HCT116 (cell line): ENCODE results near the gene TSC22D1.

Source experiments
- EGR1 ChIP-seq: IDR thresholded peaks from 2 replicates; pipeline ENCODE4 v1.6.1; 2012; ENCODE audit warnings: low read depth
- FOSL1 ChIP-seq: IDR thresholded peaks from 2 replicates; pipeline ENCODE4 v1.6.1; 2012; ENCODE audit warnings: low read depth
- MAX ChIP-seq: IDR thresholded peaks from 2 replicates; pipeline ENCODE4 v1.6.1; 2012
- POLR2A ChIP-seq: IDR thresholded peaks from 2 replicates; pipeline ENCODE4 v1.7.0; 2011; ENCODE audit warnings: borderline replicate concordance; ENCODE audit not compliant: insufficient read depth, insufficient read length; ENCODE audit errors: extremely low read depth
- POLR2AphosphoS5 ChIP-seq: IDR thresholded peaks from 2 replicates; pipeline ENCODE4 v1.6.1; 2011; ENCODE audit warnings: mild to moderate bottlenecking, low read depth, low read length, moderate library complexity
- TF ChIP-seq, protein P1 (sequence below), 3 experiments: fragments of 200-600 bp in 1 of 3; sonication (generic) in 1 of 3; IDR thresholded peaks in 2 of 3; conservative IDR thresholded peaks in 1 of 3; 2 replicates each; pipeline ENCODE4 v1.5.1; 2012 to 2017; ENCODE audit warnings: low read depth in 2 of 3, low read length in 2 of 3, antibody characterized with exemption in 1 of 3, borderline replicate concordance in 1 of 3, control low read depth in 1 of 3, mild to moderate bottlenecking in 1 of 3, mixed read lengths in 1 of 3, mixed run types in 1 of 3, moderate library complexity in 1 of 3; ENCODE audit not compliant: insufficient read depth in 1 of 3

- TF ChIP-seq, protein P1, sequence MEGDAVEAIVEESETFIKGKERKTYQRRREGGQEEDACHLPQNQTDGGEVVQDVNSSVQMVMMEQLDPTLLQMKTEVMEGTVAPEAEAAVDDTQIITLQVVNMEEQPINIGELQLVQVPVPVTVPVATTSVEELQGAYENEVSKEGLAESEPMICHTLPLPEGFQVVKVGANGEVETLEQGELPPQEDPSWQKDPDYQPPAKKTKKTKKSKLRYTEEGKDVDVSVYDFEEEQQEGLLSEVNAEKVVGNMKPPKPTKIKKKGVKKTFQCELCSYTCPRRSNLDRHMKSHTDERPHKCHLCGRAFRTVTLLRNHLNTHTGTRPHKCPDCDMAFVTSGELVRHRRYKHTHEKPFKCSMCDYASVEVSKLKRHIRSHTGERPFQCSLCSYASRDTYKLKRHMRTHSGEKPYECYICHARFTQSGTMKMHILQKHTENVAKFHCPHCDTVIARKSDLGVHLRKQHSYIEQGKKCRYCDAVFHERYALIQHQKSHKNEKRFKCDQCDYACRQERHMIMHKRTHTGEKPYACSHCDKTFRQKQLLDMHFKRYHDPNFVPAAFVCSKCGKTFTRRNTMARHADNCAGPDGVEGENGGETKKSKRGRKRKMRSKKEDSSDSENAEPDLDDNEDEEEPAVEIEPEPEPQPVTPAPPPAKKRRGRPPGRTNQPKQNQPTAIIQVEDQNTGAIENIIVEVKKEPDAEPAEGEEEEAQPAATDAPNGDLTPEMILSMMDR (IDR thresholded peaks at IDR 0.05 in 2 of 3, conservative IDR thresholded peaks at IDR 0.05 in 1 of 3; ENCODE audit: borderline replicate concordance in 1 of 3, insufficient read depth in 1 of 3, low read depth in 2 of 3, low read length in 2 of 3): no peak
- TF ChIP-seq FOSL1 (no peak), MAX (no peak), POLR2AphosphoS5 (no peak), EGR1 (no peak), POLR2A (no peak)
Measured at GRCh38 chr13:44619651-44620050, 43.5 kb upstream of the TSC22D1 start.
